Measurements from ENCODE around the gene LHPP. TPM values are rescaled to one million over a fixed set of nuclear protein-coding genes. Genes with fewer than 3 reads are reported as not detected.

LHPP gene
- total RNA-seq, 1 experiment from 2014 or later, result 3.7 TPM

DNA sequence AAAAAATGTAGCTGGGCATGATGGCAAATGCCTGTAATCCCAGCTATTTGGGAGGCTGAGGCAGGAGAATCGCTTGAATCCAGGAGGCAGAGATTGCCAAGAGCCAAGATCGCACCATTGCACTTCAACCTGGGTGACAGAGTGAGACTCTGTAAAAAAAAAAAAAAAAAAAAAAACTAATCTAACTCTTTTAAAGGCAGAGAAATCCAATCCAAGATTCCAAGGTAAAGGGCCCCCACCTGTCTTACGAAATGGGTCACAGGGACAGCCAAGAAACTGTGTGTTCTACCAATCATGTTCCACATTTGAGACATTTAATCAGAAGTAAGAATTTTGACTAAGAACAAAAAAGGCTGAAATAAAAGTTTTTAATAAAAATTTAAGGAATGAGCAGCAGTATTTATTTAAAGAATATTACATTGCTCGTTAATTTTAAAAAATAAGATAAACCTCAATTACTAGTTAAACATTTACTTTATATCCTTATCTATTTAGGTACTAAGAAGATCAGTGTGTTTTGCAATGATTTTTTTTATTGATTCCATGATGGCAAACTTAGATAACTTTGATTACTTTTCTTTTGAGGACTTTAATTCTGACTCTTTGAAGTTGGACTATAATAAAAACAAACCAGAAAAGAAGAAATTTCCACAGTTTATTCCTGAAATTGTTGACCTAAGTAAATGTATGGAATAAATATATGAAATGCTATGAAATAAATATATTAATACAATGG, 36.2 kb upstream of the LHPP start:
- H3K4me3 Mint-ChIP-seq (ENCODE audit: unreplicated experiment), result no peak overlapping the region
- H3K27me3 Mint-ChIP-seq (ENCODE audit: insufficient read depth, unreplicated experiment), result peaks cover 12% of the 10 kb centered on the region

DNA sequence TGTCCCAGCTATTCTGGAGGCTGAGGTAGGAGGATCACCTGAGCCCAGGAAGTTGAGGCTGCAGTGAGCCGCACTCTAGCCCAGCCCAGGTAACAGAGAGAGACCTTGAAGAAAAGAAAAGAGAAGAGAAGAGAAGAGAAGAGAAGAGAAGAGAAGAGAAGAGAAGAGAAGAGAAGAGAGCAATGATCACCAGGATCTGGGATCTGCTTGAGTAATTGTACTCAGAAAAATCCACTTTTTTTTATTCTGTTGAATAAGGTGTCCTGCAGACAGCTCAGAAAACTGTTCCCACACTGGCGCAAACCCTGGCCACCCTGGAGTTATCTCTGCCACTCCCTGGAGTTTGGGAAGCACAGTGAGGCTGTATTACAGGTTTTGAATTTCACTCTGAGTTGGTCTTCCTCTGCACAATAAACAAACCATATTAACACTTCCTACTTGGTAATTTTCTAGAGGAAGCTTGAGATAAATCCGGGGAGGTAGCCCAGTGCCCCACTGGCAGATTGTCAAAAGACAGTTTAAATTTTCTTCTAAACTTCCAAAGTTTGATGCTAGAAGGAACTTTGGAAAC, 33.3 kb upstream of the LHPP start:
- no peak for DNase-seq (ENCODE audit: unreplicated experiment)
- Mint-ChIP-seq H3K9me3 (ENCODE audit: unreplicated experiment) (no peaks in the 10 kb centered on the region), H3K27me3 (ENCODE audit: insufficient read depth, unreplicated experiment) (peaks cover 12% of the 10 kb centered on the region), H3K27ac (ENCODE audit: low read depth, unreplicated experiment) (no peak overlapping the region), H3K4me3 (ENCODE audit: unreplicated experiment) (no peak overlapping the region), H3K36me3 (ENCODE audit: insufficient read depth, unreplicated experiment) (no peaks in the 10 kb centered on the region), H3K4me1 (ENCODE audit: insufficient read depth, unreplicated experiment) (peaks cover 5% of the 10 kb centered on the region)
- BruUV-seq (replicated peaks), result no TSS peak
- ChIA-PET POLR2A (interaction anchor here (1.5 kb wide), 1 partner anchor 9 kb away, joined by 3 read pairs; the partner anchor contains the start of gene OAT), CTCF (no interaction called here)
- TF ChIP-seq, protein P1, sequence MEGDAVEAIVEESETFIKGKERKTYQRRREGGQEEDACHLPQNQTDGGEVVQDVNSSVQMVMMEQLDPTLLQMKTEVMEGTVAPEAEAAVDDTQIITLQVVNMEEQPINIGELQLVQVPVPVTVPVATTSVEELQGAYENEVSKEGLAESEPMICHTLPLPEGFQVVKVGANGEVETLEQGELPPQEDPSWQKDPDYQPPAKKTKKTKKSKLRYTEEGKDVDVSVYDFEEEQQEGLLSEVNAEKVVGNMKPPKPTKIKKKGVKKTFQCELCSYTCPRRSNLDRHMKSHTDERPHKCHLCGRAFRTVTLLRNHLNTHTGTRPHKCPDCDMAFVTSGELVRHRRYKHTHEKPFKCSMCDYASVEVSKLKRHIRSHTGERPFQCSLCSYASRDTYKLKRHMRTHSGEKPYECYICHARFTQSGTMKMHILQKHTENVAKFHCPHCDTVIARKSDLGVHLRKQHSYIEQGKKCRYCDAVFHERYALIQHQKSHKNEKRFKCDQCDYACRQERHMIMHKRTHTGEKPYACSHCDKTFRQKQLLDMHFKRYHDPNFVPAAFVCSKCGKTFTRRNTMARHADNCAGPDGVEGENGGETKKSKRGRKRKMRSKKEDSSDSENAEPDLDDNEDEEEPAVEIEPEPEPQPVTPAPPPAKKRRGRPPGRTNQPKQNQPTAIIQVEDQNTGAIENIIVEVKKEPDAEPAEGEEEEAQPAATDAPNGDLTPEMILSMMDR (IDR thresholded peaks at IDR 0.05; ENCODE audit: unreplicated experiment), result no peak
- intact Hi-C loops (cut with micrococcal nuclease), result no loop called here

More for the DNA sequence above, 36.2 kb upstream of the LHPP start:
- Mint-ChIP-seq H3K4me1 (ENCODE audit: insufficient read depth, unreplicated experiment) (peaks cover 5% of the 10 kb centered on the region), H3K27ac (ENCODE audit: low read depth, unreplicated experiment) (no peak overlapping the region), H3K36me3 (ENCODE audit: insufficient read depth, unreplicated experiment) (no peaks in the 10 kb centered on the region), H3K9me3 (ENCODE audit: unreplicated experiment) (no peaks in the 10 kb centered on the region)
- DNase-seq (ENCODE audit: unreplicated experiment), result no peak
- intact Hi-C loops (cut with micrococcal nuclease), result no loop called here
- ChIA-PET POLR2A (no interaction called here), CTCF (no interaction called here)
- BruUV-seq (replicated peaks), result no TSS peak
- TF ChIP-seq, protein P1 (IDR thresholded peaks at IDR 0.05; ENCODE audit: unreplicated experiment), result no peak

DNA sequence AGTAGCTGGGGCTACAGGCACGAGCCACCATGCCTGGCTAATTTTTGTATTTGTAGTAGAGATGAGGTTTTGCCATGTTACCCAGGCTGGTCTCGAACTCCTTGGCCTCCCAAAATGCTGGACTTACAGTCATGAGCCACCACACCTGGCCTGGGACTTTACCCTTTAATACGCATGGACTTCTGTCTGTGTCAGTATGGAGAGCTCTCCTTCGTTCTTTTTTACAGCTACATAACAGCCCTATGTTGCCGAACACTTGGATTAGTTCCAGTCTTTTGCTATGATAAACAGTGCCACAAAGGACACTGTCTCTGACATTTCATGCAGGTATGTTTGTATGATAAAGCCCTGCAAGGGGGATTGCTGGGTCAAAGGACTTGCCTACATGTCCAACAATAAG, 32.0 kb upstream of the LHPP start:
- H3K4me3 Mint-ChIP-seq (ENCODE audit: unreplicated experiment), result no peak overlapping the region
- CTCF ChIA-PET, result no interaction called here
- H3K27me3 Mint-ChIP-seq (ENCODE audit: insufficient read depth, unreplicated experiment), result peaks cover 12% of the 10 kb centered on the region
- H3K27ac Mint-ChIP-seq (ENCODE audit: low read depth, unreplicated experiment), result no peak overlapping the region
- no peaks in the 10 kb centered on the region for H3K9me3 Mint-ChIP-seq (ENCODE audit: unreplicated experiment)
- H3K36me3 Mint-ChIP-seq (ENCODE audit: insufficient read depth, unreplicated experiment), result no peaks in the 10 kb centered on the region
- DNase-seq (ENCODE audit: unreplicated experiment), result no peak
- TF ChIP-seq, protein P1 (IDR thresholded peaks at IDR 0.05; ENCODE audit: unreplicated experiment), result no peak
- intact Hi-C loops (cut with micrococcal nuclease), result no loop called here
- peaks cover 5% of the 10 kb centered on the region for H3K4me1 Mint-ChIP-seq (ENCODE audit: insufficient read depth, unreplicated experiment)
- POLR2A ChIA-PET, result interaction anchor here (1.6 kb wide), 1 partner anchor 11 kb away, joined by 3 read pairs; the partner anchor contains the start of gene OAT
- BruUV-seq (replicated peaks), result no TSS peak

- no TSS peak for BruUV-seq (replicated peaks)
- ChIA-PET POLR2A (interaction anchor here (1.2 to 1.6 kb wide), 2 partner anchors 11 to 12 kb away, joined by 3 read pairs; partner anchors contain the start of gene OAT), CTCF (interaction anchor here (1.6 kb wide), 1 partner anchor 8 kb away, joined by 4 read pairs; no protein-coding TSS in a partner anchor)
- intact Hi-C loops (cut with micrococcal nuclease), result no loop called here
- Mint-ChIP-seq H3K4me1 (ENCODE audit: insufficient read depth, unreplicated experiment) (peaks cover 5% of the 10 kb centered on the region), H3K27ac (ENCODE audit: low read depth, unreplicated experiment) (no peak overlapping the region), H3K4me3 (ENCODE audit: unreplicated experiment) (no peak overlapping the region), H3K9me3 (ENCODE audit: unreplicated experiment) (no peaks in the 10 kb centered on the region), H3K36me3 (ENCODE audit: insufficient read depth, unreplicated experiment) (no peaks in the 10 kb centered on the region), H3K27me3 (ENCODE audit: insufficient read depth, unreplicated experiment) (peaks cover 12% of the 10 kb centered on the region)
- TF ChIP-seq, protein P1 (IDR thresholded peaks at IDR 0.05; ENCODE audit: unreplicated experiment), result no peak
- no peak for DNase-seq (ENCODE audit: unreplicated experiment)
Measured at GRCh38 chr10:124430077-124430476, 31.5 kb upstream of the LHPP start.
